Coronary artery (tissue), 2 donors: ENCODE data around the gene FLT4.
"Not testable (repeated sequence)": the region's sequence is repeated elsewhere in the genome, so short reads cannot be mapped to it uniquely, and the experiment has no call there.

Experiments
- DNase-seq: peaks from one replicate; pipeline ENCODE4 v3.0.0-alpha.2; 2017; ENCODE audit warnings: low spot score
- H3K27ac ChIP-seq, 2 donors: fragments of 200-600 bp; sonication (generic); one replicate each; pipeline ENCODE4 v1.5.1; 2016 to 2019
- H3K4me3 ChIP-seq: fragments of 200-600 bp; sonication (generic); 2 replicates; pipeline ENCODE4 v1.5.1; 2016; ENCODE audit warnings: mild to moderate bottlenecking, moderate library complexity
- TF ChIP-seq, protein P1 (sequence below): fragments of 200-600 bp; sonication (generic); IDR thresholded peaks from one replicate; pipeline ENCODE4 v1.5.1; 2019; ENCODE audit warnings: antibody characterized with exemption

The FLT4 gene

DNA sequence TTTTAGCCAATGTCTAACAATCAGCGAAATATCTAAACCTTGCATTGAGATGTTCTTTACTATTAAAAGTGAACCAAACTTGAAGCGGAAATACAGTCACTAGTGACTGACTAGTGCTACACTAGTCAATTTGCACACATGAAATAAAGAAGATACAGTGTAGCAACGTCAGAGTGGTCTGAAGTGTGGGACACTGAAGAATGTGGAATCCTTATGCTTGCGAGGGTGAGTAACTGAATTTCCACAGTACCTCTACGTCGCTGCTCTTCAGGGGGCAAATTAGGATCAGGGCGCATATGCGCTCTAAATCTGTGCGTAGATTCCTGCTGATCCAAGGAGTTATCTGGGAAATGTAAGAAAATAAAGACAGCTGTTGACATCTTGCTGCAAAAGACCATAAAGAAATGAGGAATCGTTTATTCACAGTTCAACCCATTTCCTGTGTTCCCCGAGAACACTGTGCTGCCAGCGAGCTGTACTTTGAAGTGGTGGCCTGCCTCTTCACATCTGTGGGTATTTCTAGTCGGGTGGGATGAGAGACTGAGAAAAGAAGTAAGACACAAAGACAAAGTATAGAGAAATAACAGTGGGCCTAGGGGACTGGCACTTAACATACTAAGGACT is 39.8 kb upstream of the FLT4 start:
- no peak for DNase-seq
- H3K27ac ChIP-seq = no peak overlapping the region
- TF ChIP-seq, protein P1, sequence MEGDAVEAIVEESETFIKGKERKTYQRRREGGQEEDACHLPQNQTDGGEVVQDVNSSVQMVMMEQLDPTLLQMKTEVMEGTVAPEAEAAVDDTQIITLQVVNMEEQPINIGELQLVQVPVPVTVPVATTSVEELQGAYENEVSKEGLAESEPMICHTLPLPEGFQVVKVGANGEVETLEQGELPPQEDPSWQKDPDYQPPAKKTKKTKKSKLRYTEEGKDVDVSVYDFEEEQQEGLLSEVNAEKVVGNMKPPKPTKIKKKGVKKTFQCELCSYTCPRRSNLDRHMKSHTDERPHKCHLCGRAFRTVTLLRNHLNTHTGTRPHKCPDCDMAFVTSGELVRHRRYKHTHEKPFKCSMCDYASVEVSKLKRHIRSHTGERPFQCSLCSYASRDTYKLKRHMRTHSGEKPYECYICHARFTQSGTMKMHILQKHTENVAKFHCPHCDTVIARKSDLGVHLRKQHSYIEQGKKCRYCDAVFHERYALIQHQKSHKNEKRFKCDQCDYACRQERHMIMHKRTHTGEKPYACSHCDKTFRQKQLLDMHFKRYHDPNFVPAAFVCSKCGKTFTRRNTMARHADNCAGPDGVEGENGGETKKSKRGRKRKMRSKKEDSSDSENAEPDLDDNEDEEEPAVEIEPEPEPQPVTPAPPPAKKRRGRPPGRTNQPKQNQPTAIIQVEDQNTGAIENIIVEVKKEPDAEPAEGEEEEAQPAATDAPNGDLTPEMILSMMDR = no peak
- no peak overlapping the region for H3K4me3 ChIP-seq

DNA sequence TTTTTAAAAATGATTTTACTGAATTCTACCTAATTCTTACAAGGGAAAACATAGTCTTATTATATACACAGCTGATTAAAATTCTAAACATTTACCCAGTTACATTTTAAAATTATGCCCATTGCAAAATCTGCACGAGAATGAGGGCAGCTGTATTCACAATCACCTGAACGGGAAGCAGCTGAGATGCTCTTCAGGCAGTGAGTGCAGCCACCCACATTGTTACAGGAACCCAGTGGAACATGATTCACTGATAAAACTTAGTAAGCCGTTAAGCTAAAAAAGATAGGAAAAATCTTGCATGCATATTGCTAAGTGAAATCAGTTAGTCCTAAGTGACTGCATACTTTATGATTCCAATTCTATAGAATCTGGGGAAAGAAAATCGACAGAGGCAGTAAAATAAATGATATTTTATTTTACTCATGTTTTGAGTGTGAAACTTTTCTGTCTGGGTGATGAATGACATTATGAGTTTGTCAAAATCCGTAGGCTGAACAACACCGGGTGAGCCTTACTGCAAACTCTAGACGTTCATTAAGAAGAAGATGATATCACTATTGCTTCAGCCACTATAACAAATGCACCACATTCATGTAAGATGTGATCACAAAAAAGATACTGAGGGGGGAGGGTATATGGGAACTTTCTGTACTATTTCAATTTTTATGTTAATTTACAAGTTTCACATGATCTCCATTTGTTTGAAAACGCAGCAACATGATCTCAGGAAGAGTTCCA is 39.1 kb upstream of the FLT4 start:
- no peak overlapping the region for H3K27ac ChIP-seq
- TF ChIP-seq, protein P1 = no peak
- no peak overlapping the region for H3K4me3 ChIP-seq

DNA sequence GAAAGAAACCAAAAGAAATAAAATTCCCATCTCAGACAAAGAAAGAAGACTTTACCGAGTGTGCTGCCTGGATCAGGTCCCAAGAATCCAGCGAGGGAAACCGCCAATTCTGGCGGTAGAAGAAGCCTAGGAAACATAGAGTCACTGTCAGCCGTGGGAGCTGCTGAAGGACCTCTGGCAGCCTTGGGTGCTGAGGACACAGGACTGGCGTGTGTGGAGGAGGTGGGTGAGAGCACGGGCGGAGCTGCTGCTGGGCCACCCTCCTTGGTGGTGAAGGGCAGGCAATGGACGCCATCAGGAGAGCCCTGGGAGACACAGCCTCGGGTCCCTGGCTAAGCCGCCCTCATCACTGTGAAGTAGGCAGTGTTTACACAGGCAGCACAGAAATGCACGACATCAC is 37.4 kb upstream of the FLT4 start:
- H3K27ac ChIP-seq, DNase-seq, H3K4me3 ChIP-seq: not testable (repeated sequence)

More for the DNA sequence above, 39.1 kb upstream of the FLT4 start:
- DNase-seq = no peak

GRCh38 chr5:180684623-180685161 is 35.3 kb upstream of the FLT4 start:
- Histone ChIP-seq H3K27ac (no peak overlapping the region), H3K4me3 (no peak overlapping the region)
- TF ChIP-seq, protein P1 = no peak
- DNase-seq = no peak

DNA sequence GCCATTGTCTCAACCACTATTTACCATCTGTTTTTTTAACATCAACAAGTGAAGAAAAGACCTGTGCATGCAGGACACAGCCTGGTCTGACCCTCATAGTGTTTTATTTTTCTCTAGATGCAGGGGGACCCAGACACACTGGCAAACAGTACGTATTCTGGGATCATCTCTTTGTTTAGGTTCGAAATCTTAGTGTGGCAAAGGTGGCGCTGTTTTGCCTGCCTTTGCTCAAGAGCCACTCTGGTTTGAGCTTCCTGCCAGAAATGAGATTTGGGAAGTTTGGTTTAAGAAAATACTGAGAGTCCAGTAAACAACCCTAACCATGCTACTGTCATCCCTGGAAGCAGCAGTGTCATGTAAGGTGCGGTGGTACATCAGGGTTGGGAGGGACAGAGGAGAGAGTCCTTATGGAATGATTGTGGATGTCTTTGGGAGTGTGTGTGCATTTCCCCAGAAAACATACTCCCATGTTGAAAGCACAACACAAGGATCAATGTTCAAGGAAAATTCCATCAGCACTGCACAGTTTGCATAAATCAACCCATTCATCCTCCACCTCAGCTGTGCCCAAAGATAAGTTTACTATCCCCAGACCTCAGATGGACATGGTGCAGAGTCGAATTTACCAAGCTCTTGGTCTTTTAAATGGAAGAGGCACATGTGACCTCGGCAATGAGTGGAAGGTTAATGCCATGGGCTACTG is 34.0 kb upstream of the FLT4 start:
- H3K4me3 ChIP-seq = no peak overlapping the region
- DNase-seq = no peak
- TF ChIP-seq, protein P1 = no peak
- no peak overlapping the region for H3K27ac ChIP-seq

DNA sequence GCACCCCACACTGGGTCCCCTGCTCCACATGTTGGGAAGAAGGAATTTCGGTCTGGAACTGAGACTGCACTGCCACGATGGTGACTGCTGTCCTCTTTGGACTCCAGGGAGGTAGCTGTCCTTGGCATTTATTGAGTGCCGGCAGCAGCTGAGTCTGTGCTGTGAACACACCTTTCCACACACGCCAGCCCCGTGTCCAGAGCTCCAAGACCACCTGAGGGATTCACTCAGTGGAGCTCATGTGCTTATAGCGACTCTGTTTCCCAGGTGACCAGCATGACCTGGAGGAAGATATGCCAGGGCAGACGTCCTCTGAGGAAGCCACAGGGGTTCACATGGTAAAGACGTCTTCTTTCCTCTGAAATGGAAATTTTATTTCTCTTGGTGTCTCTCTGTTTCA is 33.2 kb upstream of the FLT4 start:
- DNase-seq = no peak
- TF ChIP-seq, protein P1 = no peak
- no peak overlapping the region for H3K27ac ChIP-seq

GRCh38 chr5:180682008-180682407 is 32.6 kb upstream of the FLT4 start:
- not testable (repeated sequence) for H3K4me3 ChIP-seq, DNase-seq, H3K27ac ChIP-seq

More for the DNA sequence above, 33.2 kb upstream of the FLT4 start:
- H3K4me3 ChIP-seq = no peak overlapping the region

DNA sequence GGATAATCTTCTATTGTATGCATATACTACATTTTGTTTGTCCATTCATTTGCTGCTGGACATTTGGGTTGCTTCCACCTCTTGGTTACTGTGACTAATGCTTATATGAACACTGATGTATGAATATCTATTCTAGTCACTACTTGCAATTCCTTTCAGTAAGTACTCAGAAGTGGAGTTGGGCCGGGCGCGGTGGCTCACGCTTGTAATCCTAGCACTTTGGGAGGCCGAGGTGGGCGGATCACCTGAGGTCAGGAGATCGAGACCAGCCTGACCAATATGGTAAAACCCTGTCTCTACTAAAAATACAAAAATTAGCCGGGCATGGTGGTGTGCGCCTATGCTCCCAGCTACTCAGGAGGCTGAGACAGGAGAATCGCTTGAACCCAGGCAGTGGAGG is 28.9 kb upstream of the FLT4 start:
- DNase-seq, H3K4me3 ChIP-seq, H3K27ac ChIP-seq: not testable (repeated sequence)
